Calu3 (cell line): Measurements from ENCODE around the gene KIAA1217. TPM values are rescaled to one million over a fixed set of nuclear protein-coding genes. Genes with fewer than 3 reads are reported as not detected.

ENCODE experiments used
- BruUV-seq: library from RNA; stranded (reverse); fragments of 400-500 nt; replicated peaks from 2 replicates; lab custom pipeline; 2021; lab: Mats Ljungman, UMichigan
- CTCF ChIA-PET: fragments of 300-600 bp; sonication (Branson Sonifier 250); formaldehyde crosslinking; loops from one replicate; lab custom pipeline; 2022; ENCODE audit warnings: antibody characterized with exemption; lab: Charles Lee
- DNase-seq: peaks from one replicate; pipeline ENCODE4 v3.0.0; 2022
- H3K27ac Mint-ChIP-seq: one replicate; pipeline ENCODE4 v1.8.0; 2022; ENCODE audit warnings: mixed read lengths; ENCODE audit not compliant: unreplicated experiment
- H3K27me3 Mint-ChIP-seq: one replicate; pipeline ENCODE4 v1.8.0; 2022; ENCODE audit warnings: mixed read lengths; ENCODE audit not compliant: unreplicated experiment
- H3K36me3 Mint-ChIP-seq: one replicate; pipeline ENCODE4 v1.8.0; 2022; ENCODE audit warnings: mild to moderate bottlenecking, moderate library complexity, mixed read lengths; ENCODE audit not compliant: insufficient read depth, unreplicated experiment
- H3K4me1 Mint-ChIP-seq: one replicate; pipeline ENCODE4 v1.8.0; 2022; ENCODE audit warnings: mild to moderate bottlenecking, low read depth, mixed read lengths; ENCODE audit not compliant: unreplicated experiment
- H3K4me3 Mint-ChIP-seq: one replicate; pipeline ENCODE4 v1.8.0; 2022; ENCODE audit warnings: mild to moderate bottlenecking, low read depth, moderate library complexity, mixed read lengths; ENCODE audit not compliant: unreplicated experiment
- H3K9me3 Mint-ChIP-seq: one replicate; pipeline ENCODE4 v1.8.0; 2022; ENCODE audit warnings: low read depth, mixed read lengths; ENCODE audit not compliant: unreplicated experiment
- CTCF ChIP-seq: fragments of 200-600 bp; IDR thresholded peaks from one replicate; pipeline ENCODE4 v1.8.0; 2022; ENCODE audit warnings: antibody characterized with exemption; ENCODE audit not compliant: unreplicated experiment
- intact Hi-C: fragments of 100-400 bp; cut with micrococcal nuclease; formaldehyde crosslinking; loops from one replicate; pipeline ENCODE4 v1.10.0; 2022; ENCODE audit not compliant: unreplicated experiment
- total RNA-seq: library from RNA; stranded (reverse); gene quantifications from 2 replicates; pipeline ENCODE4 v1.2.3, GENCODE V29; 2022

The KIAA1217 gene
- total RNA-seq, 1 experiment from 2014 or later = 46.2 TPM

- Mint-ChIP-seq H3K9me3 (peaks cover 2% of the 10 kb centered on the region), H3K36me3 (peaks cover 4% of the 10 kb centered on the region), H3K27me3 (no peaks in the 10 kb centered on the region), H3K4me3 (peak overlapping the region; percentile 25), H3K27ac (peak overlapping the region; percentile 68), H3K4me1 (peaks cover 25% of the 10 kb centered on the region)
- no TSS peak for BruUV-seq
- intact Hi-C loops = loop anchor here (5.0 kb wide), 1 partner anchor 81 kb away; no protein-coding TSS in a partner anchor
- peak; percentile 11 for DNase-seq
- CTCF ChIA-PET = interaction anchor here (1.1 kb wide), 1 partner anchor 80 kb away, joined by 4 read pairs; no protein-coding TSS in a partner anchor
- TF ChIP-seq CTCF = no peak
Observed at GRCh38 chr10:24318517-24318916, 109.6 kb downstream of the KIAA1217 start.

GRCh38 chr10:24320373-24320772 lies 111.4 kb downstream of the KIAA1217 start:
- Mint-ChIP-seq H3K4me3 (no peak overlapping the region), H3K36me3 (peaks cover 4% of the 10 kb centered on the region), H3K4me1 (peaks cover 30% of the 10 kb centered on the region), H3K9me3 (peaks cover 2% of the 10 kb centered on the region), H3K27ac (no peak overlapping the region), H3K27me3 (no peaks in the 10 kb centered on the region)
- CTCF ChIA-PET = no interaction called here
- TF ChIP-seq CTCF = no peak
- intact Hi-C loops = no loop called here
- BruUV-seq = no TSS peak
- no peak for DNase-seq

DNA sequence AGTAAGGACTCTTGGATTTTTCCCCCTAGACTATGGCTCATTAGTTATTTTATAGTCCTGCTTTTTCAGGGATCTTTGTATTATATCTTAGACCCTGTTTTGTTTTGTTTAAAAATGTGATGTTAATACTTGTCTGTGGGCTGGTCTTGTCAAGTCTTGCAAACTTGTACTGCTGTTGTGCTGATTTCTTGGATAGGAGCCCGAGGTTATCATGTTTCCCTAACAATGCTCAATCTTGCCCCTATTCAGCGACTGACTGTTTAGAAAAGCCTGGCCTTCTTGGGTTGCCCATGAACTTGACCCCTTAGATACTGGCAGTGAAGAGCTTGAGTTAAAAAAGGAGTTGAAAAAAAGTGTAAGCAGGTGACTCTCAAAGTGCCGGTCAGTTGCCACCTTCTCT lies 115.7 kb downstream of the KIAA1217 start:
- Mint-ChIP-seq H3K4me1 (peaks cover 9% of the 10 kb centered on the region), H3K9me3 (no peaks in the 10 kb centered on the region), H3K36me3 (no peaks in the 10 kb centered on the region), H3K27me3 (no peaks in the 10 kb centered on the region), H3K4me3 (no peak overlapping the region), H3K27ac (no peak overlapping the region)
- CTCF ChIA-PET = no interaction called here
- intact Hi-C loops = no loop called here
- no peak for TF ChIP-seq CTCF
- no TSS peak for BruUV-seq
- no peak for DNase-seq

DNA sequence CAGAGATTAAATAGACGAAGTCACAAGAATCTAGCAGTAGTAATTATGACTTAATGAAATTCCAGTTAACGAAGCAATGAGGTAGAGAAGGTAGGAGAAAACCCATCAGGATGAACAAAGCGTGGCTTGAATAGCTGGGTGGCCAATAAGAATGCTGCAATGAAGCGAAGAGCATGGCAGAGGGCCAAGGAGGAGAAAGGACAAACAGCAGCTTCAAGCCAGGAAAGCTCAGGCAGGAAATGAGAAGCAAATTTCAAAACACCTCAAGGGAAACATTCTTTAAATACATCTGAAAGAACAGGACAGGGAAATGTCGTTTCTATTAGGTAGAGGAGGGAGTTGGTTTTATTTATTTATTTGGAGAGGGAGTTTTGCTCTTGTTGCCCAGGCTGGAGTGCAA lies 122.5 kb downstream of the KIAA1217 start:
- Mint-ChIP-seq H3K4me1 (peaks cover 31% of the 10 kb centered on the region), H3K27ac (peak overlapping the region; percentile 85), H3K9me3 (no peaks in the 10 kb centered on the region), H3K4me3 (peak overlapping the region; percentile 50), H3K27me3 (no peaks in the 10 kb centered on the region), H3K36me3 (peaks cover 9% of the 10 kb centered on the region)
- BruUV-seq = no TSS peak
- CTCF ChIA-PET = interaction anchor here (0.7 to 1.4 kb wide), 4 partner anchors 10 to 124 kb away, joined by 3 to 4 read pairs (median 3); no protein-coding TSS in a partner anchor
- intact Hi-C loops = no loop called here
- no peak for TF ChIP-seq CTCF
- DNase-seq = peak; percentile 76
